HG03025 (cell line): ENCODE data around the gene SPRR4.
"Not testable (repeated sequence)": the region's sequence is repeated elsewhere in the genome, so short reads cannot be mapped to it uniquely, and the experiment has no call there.

Experiments
- ATAC-seq: cut with Tn5 transposase; IDR thresholded peaks from one replicate; pipeline ENCODE4 v1.9.1; 2021; ENCODE audit warnings: mild to moderate bottlenecking, moderate library complexity; ENCODE audit not compliant: unreplicated experiment, low FRiP score

SPRR4 gene

DNA sequence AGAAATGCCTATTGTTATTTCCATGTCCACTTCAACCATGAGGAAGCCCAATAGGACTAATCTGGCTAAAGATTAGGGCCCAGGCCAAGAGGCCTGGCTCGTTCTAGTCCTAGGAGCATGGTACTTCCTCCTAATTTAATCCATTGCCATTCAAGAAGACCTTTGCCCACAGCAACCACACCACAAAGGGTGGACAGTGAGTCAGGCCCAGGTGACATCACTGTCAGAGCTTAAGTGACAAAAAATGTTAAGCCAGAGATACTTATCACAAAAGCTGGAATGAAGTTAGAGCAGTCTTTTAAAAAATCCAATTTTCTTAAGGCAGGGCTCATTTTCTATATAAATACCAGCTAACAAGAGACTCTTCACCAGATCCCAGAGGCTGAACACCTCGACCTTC lies 30.9 kb downstream of the SPRR4 start, which contains the start of gene SPRR3:
Gene SPRR3, plus strand, starts transcription at position 368 of the 400 bp plus-strand sequence. CDS start 1,272 bp downstream, outside the sequence.
- ATAC-seq: no peak

DNA sequence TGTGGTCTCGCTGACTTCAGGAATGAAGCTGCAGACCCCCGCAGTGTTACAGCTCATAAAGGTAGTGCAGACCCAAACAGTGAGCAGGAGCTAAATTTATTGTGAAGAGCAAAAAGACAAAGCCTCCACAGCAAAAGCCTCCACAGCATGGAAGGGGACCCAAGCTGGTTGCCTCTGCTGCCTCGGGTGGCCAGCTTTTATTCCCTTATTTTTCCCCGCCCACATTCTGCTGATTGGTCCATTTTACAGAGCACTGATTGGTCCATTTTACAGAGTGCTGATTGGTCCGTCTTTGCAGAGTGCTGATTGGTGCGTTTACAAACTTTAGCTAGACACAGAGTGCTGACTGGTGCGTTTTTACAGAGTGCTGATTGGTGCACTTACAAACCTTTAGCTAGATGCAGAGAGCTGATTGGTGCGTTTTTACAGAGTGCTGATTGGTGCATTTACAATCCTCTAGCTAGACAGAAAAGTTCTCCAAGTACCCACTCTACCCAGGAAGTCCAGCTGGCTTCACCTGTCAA lies 40.8 kb downstream of the SPRR4 start:
- not testable (repeated sequence) for ATAC-seq

DNA sequence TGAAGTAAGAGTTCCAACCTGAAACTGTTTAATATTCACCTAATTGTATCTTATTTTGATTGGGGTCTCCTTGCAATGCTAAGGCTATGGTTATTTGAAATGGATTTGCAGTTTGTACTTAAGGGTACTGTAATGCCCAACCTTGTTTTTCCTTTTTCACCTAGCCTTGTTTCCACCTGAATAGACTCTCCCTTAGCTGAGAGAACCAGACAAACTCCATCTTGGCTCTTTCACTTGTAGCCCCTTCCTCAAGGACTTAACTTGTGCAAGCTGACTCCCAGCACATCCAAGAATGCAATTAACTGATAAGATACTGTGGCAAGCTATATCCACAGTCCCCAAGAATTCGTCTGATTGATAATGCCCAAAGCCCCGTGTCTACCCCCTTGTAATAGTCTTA lies 51.4 kb downstream of the SPRR4 start:
- ATAC-seq: not testable (repeated sequence)
